HG02759 (cell line): ENCODE measurements around the gene ZBTB45.

Source experiments
- ATAC-seq: cut with Tn5 transposase; IDR thresholded peaks from one replicate; pipeline ENCODE4 v1.9.1; 2021; ENCODE audit warnings: mild to moderate bottlenecking, moderate library complexity; ENCODE audit not compliant: unreplicated experiment

The ZBTB45 gene

DNA sequence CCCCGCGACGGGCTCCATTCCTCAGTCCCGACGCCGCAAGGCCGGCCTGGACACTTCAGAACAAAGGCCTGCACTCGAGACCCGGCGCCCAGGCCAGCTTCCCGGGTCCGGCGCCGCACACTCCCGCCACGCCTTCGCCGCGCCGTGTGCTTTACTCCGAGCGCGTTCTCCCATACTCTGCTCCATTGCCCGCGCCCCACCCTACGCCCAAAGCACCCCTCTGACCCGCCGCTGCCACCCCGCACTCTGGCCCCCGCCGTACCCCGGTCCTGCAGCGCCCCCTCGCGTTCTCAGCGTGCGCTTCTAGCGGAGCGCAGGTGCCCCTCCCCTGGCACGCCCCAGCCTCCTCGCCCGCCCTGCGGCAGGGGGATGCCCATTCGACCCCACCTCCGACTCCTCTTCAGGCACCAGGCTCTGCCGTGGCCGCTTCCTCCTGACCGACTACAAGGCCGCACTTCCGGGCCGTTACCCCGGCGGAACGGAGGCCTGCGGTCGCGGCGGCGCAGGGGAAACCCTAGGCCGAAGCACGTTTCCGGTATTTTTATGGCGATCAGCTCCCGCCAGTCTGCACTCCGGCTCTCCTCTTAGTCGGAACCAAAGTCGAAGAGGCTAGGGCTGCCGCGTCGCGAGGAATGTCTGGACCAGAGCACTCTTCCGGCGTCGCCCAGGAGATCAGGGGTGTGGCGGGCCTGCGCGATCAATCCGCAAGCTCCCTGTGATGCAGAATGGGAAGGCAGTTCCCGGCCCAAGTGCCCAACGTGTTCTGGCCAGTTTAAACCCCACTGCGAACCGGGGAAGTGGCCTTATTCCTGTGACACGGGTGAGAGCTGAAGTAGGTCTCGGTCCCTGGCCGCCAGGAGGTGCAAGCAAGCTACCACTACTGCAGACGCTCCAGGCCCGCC, at the start of gene ZBTB45:
TSS of gene ZBTB45 (minus strand) at position 456 of the 902 bp plus-strand sequence. CDS start 2,137 bp downstream, outside the sequence.
- ATAC-seq = peak; percentile 80

DNA sequence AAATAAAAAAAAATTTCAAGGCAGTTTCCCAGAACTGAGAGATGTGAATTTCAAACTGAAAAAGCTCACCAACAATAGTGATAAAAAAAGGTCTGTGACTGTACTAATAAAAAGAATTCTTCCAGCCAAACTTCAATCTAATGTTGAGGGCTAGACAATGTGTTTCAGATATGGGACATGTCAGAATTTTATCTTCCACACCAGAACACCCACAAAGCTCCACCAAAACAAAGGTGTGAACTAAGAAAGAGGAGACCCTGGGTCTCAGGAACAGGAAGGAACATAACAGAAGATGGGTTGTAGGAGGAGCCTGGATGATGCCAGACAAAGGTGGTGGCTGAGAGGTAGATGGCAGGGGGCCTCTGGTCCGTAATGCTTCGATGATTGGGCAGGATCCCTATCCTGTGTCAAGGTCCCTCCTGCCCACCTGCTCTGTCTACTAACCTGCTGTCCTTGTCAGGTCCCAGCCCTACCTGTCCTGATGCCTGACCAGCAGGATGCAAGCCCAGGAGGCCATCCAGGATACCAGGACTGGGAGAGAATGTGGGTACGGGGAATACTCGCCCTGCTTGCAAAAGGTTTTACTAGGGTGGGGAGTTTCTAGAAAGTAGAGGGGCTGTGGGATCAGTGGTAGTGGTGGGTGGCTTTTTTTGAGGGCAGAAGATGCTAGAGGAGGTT, 49.0 kb upstream of the ZBTB45 start:
- no peak for ATAC-seq

DNA sequence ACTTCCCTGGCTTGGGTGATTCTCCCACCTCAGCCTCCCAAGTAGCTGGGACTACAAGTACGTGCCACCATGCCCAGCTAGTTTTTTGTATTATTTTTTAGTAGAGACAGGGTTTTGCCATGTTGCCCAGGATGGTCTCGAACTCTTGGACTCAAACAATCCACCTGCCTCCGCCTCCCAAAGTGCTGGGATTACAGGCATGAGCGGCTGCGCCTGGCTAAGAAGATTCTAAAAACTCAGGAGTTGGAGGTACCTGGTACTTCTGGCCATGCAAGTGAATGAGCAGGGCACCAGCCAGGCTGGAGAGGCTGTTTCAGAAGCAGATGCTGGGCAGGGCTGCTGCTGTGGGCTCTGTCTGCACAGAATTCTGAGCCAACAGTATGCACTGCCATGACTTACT, 47.4 kb upstream of the ZBTB45 start:
- ATAC-seq = no peak

DNA sequence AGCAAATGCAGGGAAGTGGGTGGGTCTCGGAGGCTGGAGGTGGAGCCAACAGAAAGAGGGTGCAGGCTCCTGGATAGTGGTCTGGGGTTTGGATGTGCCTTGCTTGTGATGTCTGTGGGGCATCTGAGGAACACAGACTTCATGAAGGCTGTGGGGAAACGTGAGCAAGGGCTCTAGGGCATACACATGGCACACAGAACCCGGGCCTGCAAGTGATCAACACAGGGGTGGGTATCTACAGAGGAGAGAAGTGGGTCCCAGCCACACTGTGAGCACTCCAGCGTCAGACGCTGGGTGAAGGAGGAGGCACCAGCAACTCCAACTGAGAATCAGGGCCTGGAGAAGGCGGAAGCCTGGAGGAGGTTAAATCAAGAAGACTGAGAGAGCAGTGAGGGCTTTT, 44.2 kb upstream of the ZBTB45 start:
- ATAC-seq = no peak

DNA sequence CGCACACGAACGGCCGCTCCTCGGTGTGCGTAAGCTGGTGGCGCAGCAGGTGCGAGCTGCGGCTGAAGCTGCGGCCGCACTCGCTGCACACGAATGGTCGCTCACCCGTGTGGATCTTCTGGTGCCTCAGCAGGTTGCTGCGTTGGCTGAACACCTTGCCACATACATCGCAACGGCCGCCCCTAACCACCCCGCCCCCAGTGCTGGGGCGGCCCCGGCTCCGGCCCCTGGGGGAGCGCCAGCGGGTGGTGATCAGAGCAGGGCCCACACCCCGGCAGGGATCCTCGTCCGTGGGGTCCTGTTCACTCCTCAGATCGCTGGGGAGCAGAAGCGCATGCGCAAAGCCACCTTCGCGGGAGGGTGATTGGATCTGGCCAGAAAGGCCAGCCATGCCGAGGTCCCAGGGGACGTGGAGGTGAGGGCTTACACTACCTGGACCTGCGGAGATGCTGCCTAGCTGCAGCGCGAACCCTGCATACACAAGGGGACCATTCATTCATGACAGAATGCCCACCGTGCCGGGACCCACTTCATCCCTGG, 43.5 kb upstream of the ZBTB45 start:
- no peak for ATAC-seq

DNA sequence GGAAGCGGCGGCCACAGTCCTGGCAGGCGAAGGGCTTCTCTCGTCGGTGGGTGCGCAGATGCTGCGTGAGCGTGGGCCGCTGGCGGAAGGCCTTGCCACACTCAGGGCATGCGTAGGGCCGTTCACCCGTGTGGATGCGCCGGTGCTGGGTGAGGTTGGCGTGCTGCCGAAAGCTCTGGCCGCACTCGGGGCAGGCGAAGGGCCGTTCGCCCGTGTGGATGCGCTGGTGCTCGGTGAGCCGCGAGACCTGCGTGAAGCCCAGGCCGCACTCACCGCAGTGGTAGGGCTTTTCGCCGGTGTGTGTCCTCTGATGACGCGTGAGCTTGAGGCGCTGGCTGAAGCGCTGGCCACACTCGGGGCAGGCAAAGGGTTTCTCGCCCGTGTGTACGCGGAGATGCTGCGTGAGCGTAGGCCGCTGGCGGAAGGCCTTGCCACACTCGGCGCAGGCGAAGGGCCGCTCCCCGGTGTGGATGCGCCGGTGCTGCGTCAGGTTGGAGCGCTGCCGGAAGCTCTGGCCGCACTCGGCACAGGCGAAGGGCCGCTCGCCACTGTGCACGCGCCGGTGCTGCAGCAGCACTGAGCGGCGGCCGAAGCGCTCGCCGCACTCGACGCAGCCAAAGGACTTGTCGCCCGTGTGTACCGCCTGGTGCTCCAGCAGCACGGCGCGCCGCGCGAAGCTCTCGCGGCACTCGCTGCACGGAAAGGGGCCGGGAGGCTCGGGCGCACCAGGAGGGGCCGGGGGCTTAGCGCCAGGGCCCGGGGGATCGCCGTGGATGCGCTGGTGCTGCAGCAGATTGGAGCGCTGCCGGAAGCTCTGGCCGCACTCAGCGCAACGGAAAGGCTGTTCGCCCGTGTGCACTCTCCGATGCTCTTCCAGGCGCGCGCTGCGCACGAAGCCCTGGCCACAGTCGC, 42.8 kb upstream of the ZBTB45 start:
- no peak for ATAC-seq

DNA sequence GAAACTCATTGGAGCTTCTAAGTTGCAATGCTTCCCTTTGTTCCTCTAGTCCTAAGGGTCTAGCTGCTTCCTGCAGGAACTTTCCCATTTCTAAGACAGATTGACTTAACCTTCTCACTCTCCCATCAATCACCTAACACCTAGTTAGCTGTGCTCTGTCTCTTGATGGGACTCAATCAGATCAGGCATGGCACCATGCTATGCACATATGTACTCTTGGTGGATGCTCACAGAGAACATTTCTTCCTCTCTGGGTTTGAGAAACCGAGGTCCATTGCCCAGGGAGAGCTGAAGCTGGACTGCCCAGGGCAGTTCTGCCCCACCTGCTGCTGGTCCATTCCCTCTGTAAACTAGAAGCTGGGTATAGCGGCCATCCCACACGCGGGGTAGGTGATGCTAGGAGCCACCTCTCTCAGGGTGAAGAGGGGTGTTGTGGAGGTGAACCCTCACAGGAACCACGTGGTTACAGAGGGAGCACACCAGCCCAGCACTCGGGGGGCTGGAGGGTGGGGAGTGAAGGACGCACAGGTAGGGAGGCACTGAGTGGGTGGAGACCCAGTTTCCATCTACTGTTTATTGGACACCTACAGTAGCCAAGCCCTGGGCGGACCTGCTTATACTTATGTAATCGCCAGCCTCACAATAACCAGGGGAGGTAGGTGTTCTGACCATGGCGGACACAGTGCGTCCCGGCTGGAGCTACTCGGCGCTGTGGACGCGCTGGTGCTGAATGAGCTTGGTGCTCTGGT, 41.9 kb upstream of the ZBTB45 start:
- ATAC-seq = no peak

DNA sequence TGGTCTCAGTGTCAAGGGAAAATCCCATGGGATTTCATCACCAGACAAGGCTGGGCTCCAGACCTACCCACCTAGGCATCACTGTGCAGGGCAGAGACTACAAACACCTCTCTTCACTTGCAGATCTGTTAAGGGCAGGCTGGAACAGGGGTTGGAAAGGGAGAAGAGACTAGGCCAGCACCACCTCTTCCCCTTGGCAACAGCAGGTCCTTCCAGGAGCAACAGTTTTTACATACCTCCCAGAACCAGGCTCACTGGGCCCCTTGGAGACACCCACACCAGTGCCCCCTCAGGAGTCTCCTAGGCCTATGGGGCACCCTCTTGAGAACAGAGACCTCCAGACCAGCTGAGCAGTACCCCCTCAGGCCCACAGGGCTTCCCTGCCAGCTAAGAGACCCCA, 41.3 kb upstream of the ZBTB45 start:
- ATAC-seq = no peak

DNA sequence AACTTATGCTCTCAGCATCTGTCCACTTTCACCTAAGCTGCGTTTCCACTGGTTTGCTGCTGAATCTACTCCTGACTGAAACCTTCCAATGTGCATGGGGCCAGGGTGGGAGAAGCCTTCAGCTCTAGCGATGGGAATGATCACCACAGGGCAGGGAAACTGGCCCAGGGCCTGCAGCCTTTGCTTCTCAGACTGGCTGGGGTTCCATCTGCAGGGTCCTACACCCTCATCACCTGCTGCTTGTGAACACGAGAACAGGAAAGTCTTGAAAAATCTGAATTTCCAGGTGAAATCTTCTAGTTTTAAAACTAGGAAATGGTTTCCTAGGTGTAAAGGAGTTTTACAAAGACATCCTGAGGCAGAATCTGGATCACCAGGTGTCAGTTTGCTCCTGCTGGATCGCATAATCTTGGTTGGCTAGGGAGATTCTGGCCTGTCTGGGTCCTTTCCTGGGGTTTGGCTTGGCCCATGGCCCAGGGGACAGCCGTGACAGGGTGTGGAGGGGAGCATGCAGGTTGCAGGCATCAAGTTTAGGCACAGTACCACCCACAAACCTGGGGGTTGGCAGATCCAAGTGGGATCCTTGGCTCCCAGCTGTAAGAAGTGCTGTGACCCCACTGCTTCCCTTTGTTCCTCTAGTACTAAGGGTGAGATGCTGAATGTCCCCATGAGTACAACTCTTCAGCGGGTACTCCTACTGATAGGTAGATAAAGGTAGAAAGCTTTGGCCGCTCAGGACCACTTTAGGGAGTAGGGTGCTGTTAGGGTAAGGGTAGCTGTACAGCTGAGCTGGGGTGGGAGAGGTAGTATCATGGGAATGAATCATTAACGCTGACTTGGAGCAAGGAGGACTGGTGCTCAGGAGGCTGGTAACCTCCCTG, 40.6 kb upstream of the ZBTB45 start:
- no peak for ATAC-seq

DNA sequence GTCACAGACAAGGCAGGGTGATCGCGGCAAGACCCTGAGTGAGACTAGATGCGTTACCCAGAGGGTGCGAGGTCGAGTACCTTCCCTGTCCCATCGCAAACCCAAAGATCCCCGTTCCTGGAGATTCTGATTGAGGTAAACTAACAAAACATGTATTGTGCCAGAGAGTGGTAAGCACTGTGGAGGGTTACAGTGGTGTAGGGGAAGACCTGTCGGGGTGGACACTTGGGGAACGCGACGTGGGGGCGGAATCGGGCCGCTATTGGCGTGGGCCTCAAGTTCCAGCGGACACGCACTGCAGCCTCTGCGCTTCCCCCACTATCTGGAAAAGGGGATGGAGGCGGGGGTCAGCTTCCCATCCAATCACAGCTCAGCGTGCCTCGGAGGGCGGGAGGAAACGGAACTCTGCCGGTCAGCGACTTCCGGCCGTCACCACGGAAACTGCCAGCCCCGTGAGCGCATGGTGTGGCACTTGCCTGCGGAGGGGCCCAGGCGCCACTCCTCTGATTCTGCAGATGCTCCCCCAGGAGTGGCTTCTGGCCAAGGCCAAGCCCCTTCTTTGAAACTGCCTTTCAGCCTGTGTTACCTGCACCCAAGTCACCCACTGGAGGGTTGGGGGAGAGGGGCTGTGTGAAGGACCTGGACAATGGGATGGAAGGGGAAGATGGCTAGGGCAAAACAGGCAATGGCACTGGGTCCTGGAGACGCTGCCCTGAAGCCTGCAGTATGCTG, 39.8 kb upstream of the ZBTB45 start:
- peak; percentile 29 for ATAC-seq

DNA sequence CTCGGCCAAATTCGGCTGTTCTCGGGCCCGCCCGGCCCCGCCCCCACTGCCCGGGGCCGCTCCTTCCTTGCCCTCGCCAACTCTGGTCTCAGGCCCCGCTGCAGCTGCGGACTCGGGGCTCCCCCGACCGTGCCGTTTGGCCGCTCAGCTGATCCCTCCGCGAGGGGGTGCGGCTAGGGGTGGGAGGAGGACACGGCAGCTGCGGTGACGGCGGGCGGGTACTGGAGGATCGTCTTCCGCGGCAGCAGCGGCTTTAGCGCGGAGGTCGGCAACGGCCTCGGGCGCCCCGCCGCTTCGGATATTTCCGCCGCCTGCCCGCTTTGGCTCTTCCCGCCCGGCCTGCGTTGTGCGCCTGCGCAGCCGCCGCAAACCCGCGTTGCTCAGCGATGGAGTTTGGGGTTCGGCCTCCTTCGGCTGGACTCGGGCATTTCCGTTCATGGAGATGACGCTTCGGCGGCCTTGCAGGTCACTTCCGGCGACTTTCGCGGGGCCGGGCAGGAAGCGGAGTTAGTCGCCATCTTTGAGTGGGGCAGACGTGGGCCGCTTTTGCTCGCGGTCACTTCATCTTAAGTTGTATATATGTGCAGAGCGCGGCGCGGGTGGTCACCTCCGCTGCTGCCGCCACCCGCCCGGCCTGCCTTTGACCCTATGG, 39.1 kb upstream of the ZBTB45 start:
- ATAC-seq = peak; percentile 54

DNA sequence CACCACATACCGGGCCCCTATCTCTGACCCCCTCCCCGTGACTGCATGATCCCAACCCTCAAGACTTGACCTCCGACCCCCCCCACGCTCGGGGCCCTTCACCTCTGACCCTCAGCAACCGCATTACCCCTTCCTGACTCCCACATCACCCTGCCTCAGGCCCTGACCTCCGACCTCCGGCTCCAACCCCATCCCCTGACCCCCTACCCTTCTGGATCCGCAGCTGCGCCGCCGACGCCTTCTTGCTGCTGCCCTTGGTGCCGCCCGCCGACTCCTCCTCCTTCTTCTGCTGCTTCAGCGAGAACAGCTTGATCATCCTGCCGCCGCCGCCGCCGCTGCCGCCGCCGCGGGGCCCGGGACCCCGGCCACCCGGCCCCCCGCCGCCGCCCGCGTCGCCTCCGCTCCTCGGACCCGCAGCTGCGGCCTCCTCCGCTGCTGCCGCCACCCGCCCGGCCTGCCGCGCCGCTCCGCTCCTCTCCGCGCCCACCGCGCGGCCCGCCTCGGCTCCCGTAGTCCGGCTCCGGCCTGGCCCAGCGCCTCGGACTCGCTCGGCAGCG, 38.5 kb upstream of the ZBTB45 start, which contains the start of gene UBE2M:
TSS of gene UBE2M (minus strand) at position 546 of the 557 bp plus-strand sequence. CDS start at position 316, 230 bp downstream.
- peak; percentile 0 for ATAC-seq

DNA sequence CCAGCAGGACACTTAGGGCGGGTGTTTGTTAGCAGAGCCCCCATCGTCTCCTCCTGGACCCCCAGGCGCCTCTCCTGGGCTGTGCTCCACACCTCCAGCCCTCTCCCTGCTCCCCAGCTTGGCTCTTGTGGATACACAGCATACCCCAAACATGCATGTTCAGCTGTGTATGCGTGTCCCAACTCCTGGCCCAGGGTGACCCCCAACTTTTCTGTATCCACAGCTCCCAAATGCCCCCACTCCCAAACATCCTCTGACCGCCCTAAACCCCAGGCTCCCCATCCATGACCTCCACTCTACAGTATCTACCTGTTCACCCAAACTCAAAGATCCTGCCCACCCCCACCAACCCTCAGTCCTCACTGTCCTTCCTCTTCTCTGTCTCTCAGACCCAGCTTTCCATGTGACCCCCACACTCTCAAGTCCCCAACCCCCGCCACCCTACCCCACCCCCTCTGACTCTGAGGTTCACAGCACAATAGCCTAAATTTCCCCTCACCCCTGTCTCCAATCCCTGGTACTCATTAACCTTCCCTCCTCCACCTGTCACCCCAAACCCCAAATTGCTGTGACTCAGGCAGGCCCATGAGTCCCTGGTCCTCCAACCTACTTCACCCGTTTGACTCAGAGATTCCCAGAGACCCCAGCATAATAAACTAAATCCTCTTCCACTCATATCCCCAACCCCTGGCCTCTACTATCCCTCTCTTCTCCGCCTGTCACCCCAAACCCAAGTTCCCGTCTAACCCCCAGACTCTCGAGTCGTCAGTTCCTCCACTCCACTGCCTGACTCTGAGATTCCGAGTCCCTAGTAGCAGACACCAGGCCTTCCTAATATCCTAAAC, 37.8 kb upstream of the ZBTB45 start:
- no peak for ATAC-seq

DNA sequence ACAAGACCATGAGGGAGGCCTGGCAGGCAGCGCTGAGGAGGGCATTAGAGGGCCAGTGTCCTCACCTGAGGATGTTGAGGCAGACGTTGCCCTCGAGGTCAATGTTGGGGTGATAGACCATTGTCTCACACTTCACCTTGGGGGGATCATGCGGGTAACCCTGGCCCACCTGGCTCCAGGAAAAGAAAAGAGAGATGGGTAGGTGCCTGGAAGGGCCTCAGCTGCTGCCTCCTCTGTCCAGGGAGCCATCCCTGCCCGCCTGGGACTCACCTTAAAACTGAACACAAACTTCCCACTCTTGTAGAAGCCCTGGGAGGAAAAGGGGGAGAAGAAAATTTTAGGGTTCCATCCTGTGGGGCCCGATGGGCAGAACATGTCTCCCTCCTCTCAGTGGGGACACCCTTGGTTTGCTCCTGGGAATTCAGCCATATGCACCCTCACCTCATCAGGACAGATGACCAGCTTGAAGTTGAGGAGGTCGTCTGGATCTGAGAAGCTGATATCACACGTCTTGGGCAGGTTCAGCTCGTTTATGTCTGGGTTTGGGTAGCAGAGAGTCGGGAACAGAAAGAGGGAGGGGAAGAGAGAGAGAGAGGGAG, 37.1 kb upstream of the ZBTB45 start:
- ATAC-seq = no peak

DNA sequence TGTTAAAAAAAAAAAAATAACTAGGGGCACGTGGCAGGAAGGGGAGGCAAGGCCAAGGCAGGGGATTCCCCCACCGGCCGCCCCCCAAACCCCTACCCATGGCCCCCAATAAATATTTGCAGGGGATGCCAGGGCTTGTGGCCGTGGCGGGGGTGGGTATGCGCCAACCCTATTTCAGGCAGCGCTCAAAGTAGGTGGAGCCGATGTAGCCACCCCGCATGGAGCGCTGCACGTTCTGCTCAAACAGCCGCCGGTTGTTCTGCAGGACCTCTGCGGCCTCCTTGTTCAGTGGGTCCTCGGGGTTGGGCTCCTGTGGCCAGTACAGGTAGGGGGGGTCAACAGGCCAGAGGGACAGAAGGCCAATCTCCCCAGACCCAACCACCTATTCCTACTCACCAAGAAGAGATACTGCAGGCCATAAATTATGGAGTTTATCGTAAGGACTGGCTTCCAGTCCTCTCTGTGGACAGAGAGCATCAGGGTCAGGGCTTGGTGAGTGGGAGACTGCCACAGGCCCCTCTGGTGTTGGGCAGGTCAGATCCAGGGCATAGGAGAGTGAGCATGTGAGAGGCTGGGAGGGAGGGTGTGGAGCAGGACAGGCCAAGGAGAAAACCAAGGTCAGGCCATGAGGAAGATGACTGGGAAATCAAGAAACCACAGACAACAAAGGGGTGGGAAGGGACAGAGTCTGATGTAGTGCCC, 36.5 kb upstream of the ZBTB45 start:
- ATAC-seq = no peak
